Upper lobe of right lung (tissue), 1 donor: ENCODE results near the gene BNC2. TPM values are rescaled to one million over a fixed set of nuclear protein-coding genes. Genes with fewer than 3 reads are reported as not detected.

Experiments
- ATAC-seq: fragments of 200-7000 bp; cut with Tn5 transposase; one replicate; pipeline ENCODE4 v1.9.1; 2020; ENCODE audit warnings: mild to moderate bottlenecking, moderate library complexity
- DNase-seq: peaks from one replicate; pipeline ENCODE4 v3.0.0-alpha.2; 2020
- H3K27ac ChIP-seq: fragments of 200-600 bp; one replicate; pipeline ENCODE4 v1.8.0; 2022
- H3K27me3 ChIP-seq: fragments of 200-600 bp; one replicate; pipeline ENCODE4 v1.8.0; 2022; ENCODE audit warnings: mild to moderate bottlenecking
- H3K36me3 ChIP-seq: fragments of 200-600 bp; one replicate; pipeline ENCODE4 v1.8.0; 2022
- H3K4me1 ChIP-seq: fragments of 200-600 bp; one replicate; pipeline ENCODE4 v1.8.0; 2022
- H3K4me3 ChIP-seq: fragments of 200-600 bp; one replicate; pipeline ENCODE4 v1.8.0; 2022; ENCODE audit warnings: mild to moderate bottlenecking
- H3K9me3 ChIP-seq: fragments of 200-600 bp; one replicate; pipeline ENCODE4 v1.8.0; 2022
- CTCF ChIP-seq: fragments of 200-600 bp; IDR thresholded peaks from one replicate; pipeline ENCODE4 v1.8.0; 2022; ENCODE audit warnings: antibody characterized with exemption
- intact Hi-C: fragments of 100-400 bp; cut with DNase I; formaldehyde crosslinking; loops from one replicate; pipeline ENCODE4 v1.11.0; 2022
- total RNA-seq: library from RNA; stranded (reverse); fragmentation: NEBNext Ultra II Directional; extraction: Animal tissue kit (Norgen Biotek cat#: 25700); gene quantifications from one replicate; pipeline ENCODE4 v1.2.1, GENCODE V29; 2021
- donor health status: DM: no; HTN: yes; CAD: no; lungs with severe emphysema.

The BNC2 gene
- total RNA-seq, 1 donor from 2014 or later: 18.1 TPM

GRCh38 chr9:16817514-16817913 lies 53.0 kb downstream of the BNC2 start:
- no peak for DNase-seq
- no peaks in the 10 kb centered on the region for H3K9me3 ChIP-seq
- H3K27me3 ChIP-seq: no peaks in the 10 kb centered on the region
- H3K36me3 ChIP-seq: no peaks in the 10 kb centered on the region
- ATAC-seq: no peak
- H3K4me1 ChIP-seq: peaks cover 4% of the 10 kb centered on the region
- no peak overlapping the region for H3K27ac ChIP-seq
- no peak for TF ChIP-seq CTCF
- H3K4me3 ChIP-seq: no peak overlapping the region
- intact Hi-C loops: no loop called here

GRCh38 chr9:16817002-16817401 lies 53.5 kb downstream of the BNC2 start:
- ATAC-seq (no peak), DNase-seq (no peak)
- H3K4me3 ChIP-seq: no peak overlapping the region
- no peak overlapping the region for H3K27ac ChIP-seq
- no peak for TF ChIP-seq CTCF
- no peaks in the 10 kb centered on the region for H3K36me3 ChIP-seq
- peaks cover 4% of the 10 kb centered on the region for H3K4me1 ChIP-seq
- no peaks in the 10 kb centered on the region for H3K27me3 ChIP-seq
- H3K9me3 ChIP-seq: no peaks in the 10 kb centered on the region
- intact Hi-C loops: no loop called here

- ATAC-seq: no peak
Measured at GRCh38 chr9:16816011-16816410, 54.5 kb downstream of the BNC2 start.

GRCh38 chr9:16815079-16815478 lies 55.4 kb downstream of the BNC2 start:
- H3K4me1 ChIP-seq: peaks cover 4% of the 10 kb centered on the region
- H3K36me3 ChIP-seq: no peaks in the 10 kb centered on the region
- DNase-seq (no peak), ATAC-seq (peak; percentile 50)
- H3K4me3 ChIP-seq: no peak overlapping the region
- intact Hi-C loops: no loop called here
- no peak overlapping the region for H3K27ac ChIP-seq
- TF ChIP-seq CTCF: no peak
- H3K27me3 ChIP-seq: no peaks in the 10 kb centered on the region
- no peaks in the 10 kb centered on the region for H3K9me3 ChIP-seq

More at GRCh38 chr9:16816011-16816410, 54.5 kb downstream of the BNC2 start:
- DNase-seq: no peak
- no peak for TF ChIP-seq CTCF
- no peak overlapping the region for H3K27ac ChIP-seq
- H3K4me3 ChIP-seq: no peak overlapping the region
- no peaks in the 10 kb centered on the region for H3K9me3 ChIP-seq
- peaks cover 4% of the 10 kb centered on the region for H3K4me1 ChIP-seq
- no peaks in the 10 kb centered on the region for H3K36me3 ChIP-seq
- no peaks in the 10 kb centered on the region for H3K27me3 ChIP-seq
- intact Hi-C loops: no loop called here

GRCh38 chr9:16813838-16814237 lies 56.6 kb downstream of the BNC2 start:
- Histone ChIP-seq H3K27me3 (no peaks in the 10 kb centered on the region), H3K4me3 (no peak overlapping the region), H3K9me3 (no peaks in the 10 kb centered on the region), H3K27ac (no peak overlapping the region), H3K4me1 (peaks cover 4% of the 10 kb centered on the region), H3K36me3 (no peaks in the 10 kb centered on the region)
- intact Hi-C loops: no loop called here
- DNase-seq: no peak
- TF ChIP-seq CTCF: no peak
- no peak for ATAC-seq
